Inflammatory macrophage (primary cell): Measurements from ENCODE around the gene XIRP2.
"Not testable (repeated sequence)": the region's sequence is repeated elsewhere in the genome, so short reads cannot be mapped to it uniquely, and the experiment has no call there.

Experiments used
- DNase-seq, 2 donors: peaks; one replicate each; pipeline ENCODE4 v3.0.0-alpha.2; 2020 to 2022

Gene XIRP2

DNA sequence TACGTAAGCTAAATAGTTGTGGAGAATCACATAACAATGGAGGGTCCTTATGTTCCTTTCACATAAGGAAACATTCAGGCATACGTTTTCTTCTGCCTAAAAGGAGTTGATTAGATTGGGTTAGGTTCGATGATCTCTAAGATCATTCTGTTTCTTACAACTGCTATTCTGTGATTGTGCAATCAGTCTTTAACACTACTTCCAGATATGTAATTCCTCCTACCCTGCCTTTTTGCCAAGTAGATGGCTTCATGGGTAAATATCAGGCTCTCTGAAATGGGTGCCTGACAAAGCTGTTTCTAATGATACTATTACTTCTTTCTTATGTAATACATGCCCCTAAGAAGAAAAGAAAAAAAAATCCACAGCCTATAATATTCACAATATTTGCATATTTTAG, 321.5 kb downstream of the XIRP2 start:
- DNase-seq: peak in 1 of 2 donors; percentile 8

GRCh38 chr2:167212014-167212648, 323.9 kb downstream of the XIRP2 start:
- peak; percentile 60 to 65 for DNase-seq

DNA sequence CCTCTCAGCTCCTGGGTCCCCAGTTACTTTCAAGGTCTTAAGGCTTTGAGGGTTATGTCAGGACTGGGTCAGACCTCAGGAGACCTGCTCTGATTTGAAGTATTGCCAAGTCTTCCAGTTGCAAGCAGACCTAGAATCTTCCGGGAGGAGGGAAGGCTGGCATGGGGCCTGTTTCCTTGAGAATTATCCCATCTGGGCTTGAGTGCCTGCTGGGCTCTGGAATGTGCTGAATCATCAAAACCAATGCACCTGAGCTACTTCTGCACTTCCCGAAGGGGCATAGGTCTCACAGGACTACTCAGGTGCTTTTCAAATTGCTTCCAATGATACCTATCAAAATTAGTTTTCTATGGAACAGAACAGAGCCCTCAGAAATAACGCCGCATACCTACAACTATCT, 327.3 kb downstream of the XIRP2 start:
- no peak for DNase-seq

GRCh38 chr2:167237478-167237877, 349.2 kb downstream of the XIRP2 start:
- no peak for DNase-seq

DNA sequence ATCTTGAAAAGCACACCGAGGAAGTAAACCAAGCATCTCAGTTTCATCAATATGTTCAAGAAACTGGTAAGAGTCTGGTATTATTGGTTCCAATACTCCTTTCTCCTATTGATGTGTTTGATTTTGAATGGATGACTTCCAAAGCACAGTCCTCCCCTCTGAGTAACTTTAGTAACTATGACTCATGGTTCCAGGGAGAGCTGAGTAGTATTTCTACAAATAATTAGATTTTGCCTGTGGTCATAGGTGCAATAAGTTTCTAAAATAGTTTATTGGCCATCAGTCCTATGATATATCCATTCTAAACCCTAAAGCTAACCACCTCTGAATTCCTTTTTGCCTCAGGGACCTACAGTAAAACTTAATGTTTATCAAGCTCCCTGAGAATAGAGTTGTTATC, 352.4 kb downstream of the XIRP2 start:
- no peak for DNase-seq

DNA sequence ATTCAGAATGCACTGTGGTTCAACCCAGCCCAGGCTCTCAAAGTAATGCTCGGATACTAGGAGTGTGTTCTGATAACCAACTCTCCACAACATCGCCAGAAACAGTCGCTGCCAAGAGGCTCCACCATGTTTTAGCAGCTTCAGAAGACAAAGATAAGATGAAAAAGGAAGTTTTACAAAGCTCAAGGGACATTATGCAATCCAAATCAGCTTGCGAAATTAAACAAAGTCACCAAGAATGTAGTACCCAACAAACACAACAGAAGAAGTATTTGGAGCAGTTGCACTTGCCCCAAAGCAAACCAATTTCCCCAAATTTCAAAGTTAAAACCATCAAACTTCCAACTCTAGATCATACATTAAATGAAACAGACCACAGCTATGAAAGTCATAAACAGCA, 360.9 kb downstream of the XIRP2 start:
- DNase-seq: peak in 1 of 2 donors; percentile 1

- DNase-seq: no peak
Observed at GRCh38 chr2:167253025-167253424, 364.7 kb downstream of the XIRP2 start.

DNA sequence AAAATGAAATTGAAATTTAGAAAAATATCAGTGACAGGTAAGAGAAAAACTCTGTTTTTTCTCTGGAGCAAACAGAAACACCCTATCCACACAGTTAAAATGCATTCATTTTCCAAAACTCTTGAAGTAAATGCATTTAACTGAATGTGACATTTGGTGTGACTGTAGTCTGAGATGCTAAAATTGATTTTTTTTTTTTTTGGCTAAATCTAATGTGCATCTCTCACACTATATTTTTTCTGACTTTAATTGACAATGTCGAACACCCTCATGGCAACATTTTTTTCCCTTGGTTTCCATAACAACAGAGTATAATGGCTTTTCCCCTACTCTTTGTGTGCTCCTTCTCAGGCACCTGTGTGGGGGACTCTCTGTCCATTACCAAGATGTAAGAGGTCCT, 366.4 kb downstream of the XIRP2 start:
- no peak for DNase-seq

DNA sequence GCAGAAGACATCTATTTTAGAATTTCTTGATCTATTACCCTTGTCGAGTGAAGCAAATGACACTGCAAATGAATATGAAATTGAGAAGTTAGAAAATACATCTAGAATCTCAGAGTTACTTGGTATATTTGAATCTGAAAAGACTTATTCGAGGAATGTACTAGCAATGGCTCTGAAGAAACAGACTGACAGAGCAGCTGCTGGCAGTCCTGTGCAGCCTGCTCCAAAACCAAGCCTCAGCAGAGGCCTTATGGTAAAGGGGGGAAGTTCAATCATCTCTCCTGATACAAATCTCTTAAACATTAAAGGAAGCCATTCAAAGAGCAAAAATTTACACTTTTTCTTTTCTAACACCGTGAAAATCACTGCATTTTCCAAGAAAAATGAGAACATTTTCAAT, 370.4 kb downstream of the XIRP2 start:
- DNase-seq: no peak

- DNase-seq: no peak
Observed at GRCh38 chr2:167264380-167264779, 376.1 kb downstream of the XIRP2 start.

- DNase-seq: no peak
Observed at GRCh38 chr2:167265004-167265403, 376.7 kb downstream of the XIRP2 start.

DNA sequence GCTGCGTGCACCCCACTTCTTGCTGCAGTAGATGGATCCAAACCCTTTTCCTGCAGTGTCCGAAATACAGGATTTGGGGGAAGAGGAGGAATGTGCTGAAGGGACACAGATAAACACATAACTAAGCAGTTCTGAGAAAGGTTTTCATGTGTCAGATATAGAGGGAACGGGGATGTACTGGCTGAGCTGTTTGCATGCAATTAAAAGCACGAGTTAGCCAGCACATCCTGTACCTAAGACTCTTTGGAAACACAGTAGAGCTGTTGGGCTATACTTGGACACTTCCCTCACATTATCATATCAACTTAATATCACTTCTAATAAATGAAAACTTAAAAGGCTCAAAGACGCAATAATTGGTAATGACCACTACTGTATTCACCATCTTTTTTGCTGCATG, 377.4 kb downstream of the XIRP2 start:
- DNase-seq: no peak

- not testable (repeated sequence) for DNase-seq
Observed at GRCh38 chr2:167268245-167268644, 380.0 kb downstream of the XIRP2 start.

GRCh38 chr2:167271932-167272331, 383.7 kb downstream of the XIRP2 start:
- DNase-seq: no peak

DNA sequence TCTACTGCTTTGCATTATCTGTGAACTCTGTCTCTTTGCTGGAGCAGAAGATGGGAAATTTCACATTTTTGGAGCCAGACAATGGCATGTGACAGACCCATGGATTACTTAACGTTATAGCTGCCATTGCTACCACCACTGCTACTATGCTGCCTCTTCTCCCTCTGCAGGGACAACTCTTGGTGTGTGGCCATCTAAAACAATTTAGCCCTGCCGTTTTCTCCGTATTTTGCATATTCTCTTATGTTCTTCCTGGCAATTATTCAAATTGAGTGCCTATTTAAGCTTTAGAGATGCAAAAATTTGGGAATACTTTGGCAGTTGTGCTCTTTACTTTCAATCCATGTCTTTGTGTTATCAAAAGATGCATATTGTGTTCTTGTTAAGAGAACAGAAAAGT, 386.8 kb downstream of the XIRP2 start:
- no peak for DNase-seq

DNA sequence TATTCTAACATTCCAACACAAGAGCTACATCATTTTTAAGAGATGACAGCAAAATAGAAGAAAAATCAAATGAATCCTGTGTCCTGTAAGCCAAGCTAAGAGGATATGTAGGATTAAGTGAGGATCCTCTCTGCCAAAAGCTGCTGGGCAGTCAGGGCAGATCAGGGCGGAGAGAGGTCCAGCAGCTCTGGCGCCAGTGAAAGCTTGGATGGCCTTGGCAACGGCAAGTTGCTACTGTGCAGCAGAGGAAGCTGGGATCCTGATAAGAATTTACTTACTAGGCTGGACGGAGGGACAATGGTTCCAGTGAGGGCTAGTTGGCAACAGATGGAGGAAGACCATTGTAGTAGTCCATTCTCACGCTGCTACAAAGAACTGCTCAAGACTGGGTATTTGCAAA, 391.5 kb downstream of the XIRP2 start:
- no peak for DNase-seq

DNA sequence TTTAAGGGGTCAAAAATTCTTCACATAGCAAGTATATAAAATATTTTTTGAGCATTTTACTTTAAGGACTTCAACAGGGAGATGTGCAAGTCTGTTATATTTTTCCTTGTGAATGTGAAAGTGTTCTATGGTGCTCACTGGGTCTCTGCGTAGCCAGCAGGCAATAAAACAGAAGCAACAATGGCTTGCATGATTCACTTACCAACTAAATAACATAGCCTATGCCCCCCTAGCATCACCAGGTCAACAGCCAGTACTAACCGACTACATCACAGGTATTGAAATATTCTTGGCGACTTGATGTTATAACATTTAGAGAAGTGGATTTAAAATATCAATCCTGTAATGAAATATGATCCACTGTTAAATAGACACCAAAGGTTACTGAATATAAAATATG, 398.9 kb downstream of the XIRP2 start:
- no peak for DNase-seq

DNA sequence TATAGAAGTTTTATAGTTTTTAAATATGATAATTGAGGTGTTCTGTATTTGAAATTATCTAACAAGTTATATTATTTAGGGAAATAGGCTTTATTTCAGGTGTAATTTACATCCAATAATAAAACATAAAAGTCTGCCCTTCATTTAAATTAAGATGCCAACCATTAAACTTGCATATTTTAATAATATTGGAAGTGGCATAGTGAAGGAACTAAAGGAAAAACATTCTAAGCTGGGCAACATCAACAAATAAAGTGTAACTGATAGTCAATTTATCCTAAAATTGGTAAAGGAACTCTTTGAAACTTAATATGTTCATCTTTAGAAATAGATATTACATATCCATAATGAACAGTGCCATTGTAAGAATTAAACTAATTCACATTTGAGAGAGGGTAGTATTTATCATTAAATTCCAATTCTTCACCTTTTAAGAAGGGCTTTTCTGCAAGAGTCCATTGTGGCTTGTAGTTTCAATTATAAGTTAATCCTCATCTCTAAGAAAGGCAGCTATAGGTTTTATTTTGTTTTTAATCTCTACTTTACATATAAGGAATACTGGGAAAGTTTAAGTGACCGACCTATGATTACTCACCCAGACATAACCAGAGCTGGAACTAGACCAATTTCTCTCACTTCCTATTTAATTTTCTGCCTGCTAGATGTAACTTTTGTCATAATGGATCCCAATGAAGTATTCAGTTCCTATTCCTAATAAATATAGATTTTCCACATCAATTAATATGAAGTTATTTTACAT, 401.6 kb downstream of the XIRP2 start:
- no peak for DNase-seq

DNA sequence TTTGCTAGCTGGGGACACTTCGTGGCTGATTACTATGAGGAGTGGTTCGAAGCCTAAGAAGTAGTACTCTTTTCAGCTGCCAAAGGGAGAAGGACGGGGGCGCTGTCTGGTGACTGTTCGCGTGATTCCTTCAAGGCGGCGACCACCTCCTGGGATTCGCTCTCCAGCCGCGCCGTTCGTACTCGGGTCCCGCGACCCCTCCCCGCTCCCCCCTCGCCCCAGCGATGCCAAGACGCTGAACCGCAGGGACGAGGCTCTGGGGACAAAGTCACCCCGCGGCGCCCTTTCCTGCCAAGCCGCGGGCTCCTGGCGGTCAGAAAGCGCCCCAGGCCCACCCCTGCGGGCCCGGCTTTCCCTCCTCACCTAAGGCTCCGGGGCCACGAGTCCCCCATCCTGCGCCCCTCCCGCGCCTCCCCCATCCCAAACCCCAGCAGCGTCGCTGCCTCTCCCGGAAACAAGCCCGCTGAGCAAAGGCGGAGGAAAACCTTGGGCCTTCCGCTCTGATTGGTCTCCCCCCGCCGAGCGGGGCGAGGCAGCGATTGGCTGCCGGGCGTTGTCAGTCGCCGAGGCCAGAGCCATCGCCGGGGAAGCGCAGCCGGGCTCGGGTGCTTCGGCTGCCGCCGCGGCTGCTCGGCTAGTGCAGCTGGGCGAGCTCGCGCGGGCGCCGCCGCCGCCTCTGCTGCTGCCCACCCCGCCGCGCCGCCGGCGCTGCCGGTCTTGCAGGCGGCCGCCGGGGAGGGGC, 404.3 kb downstream of the XIRP2 start, which contains the start of gene B3GALT1:
TSS of gene B3GALT1 (plus strand) at position 572 of the 742 bp plus-strand sequence.
- peak; percentile 71 to 77 for DNase-seq

GRCh38 chr2:167293172-167293781, 405.0 kb downstream of the XIRP2 start:
- no peak for DNase-seq

GRCh38 chr2:167293943-167294775, 405.9 kb downstream of the XIRP2 start:
- no peak for DNase-seq

DNA sequence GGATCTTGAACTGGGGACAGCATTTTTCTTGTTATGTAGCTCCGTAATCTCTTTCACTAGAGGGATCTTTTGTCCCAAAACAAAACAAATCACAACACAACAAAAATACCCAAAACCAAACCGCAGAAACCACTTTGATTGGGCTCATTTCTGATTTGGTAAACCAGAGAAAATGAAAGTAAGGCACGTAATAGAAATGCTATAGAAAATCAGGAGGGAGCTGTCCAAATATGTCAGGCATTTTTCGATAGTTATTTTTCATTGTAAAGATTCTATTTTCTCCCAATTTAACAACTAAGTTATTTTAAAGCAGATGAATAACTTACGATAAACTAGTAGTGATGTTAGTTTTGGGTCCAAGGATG, 406.5 kb downstream of the XIRP2 start:
- DNase-seq: no peak
